ENCODE measurements around the gene CPT1C. TPM values are rescaled to one million over a fixed set of nuclear protein-coding genes. Genes with fewer than 3 reads are reported as not detected.

The CPT1C gene
- total RNA-seq, 1 experiment from 2014 or later: 2.0 TPM

GRCh38 chr19:49657493-49658138 is 33.3 kb upstream of the CPT1C start:
- no TSS peak for BruUV-seq (replicated peaks)
- Histone ChIP-seq H3K9me3 (peaks cover 8% of the 10 kb centered on the region), H3K4me3 (ENCODE audit: low read depth, low read length) (no peak overlapping the region), H3K36me3 (ENCODE audit: control insufficient read depth, insufficient read depth, low read length) (peaks cover 24% of the 10 kb centered on the region), H3K27me3 (replicated peaks; ENCODE audit: control insufficient read depth, insufficient read depth, low read length) (no peaks in the 10 kb centered on the region), H3K4me1 (no peaks in the 10 kb centered on the region)
- no peak overlapping the region for H3K4me3 Mint-ChIP-seq (ENCODE audit: unreplicated experiment)
- H3K27ac Mint-ChIP-seq (ENCODE audit: unreplicated experiment): peak overlapping the region; percentile 18
- intact Hi-C loops (cut with micrococcal nuclease; ENCODE audit: unreplicated experiment): no loop called here
- ChIA-PET POLR2A (interaction anchor here (1.1 kb wide), 1 partner anchor 16 kb away, joined by 3 read pairs; the partner anchor contains the start of gene SCAF1), CTCF (no interaction called here)
- no peaks in the 10 kb centered on the region for H3K9me3 Mint-ChIP-seq (ENCODE audit: unreplicated experiment)
- DNase-seq: no peak
- peaks cover 89% of the 10 kb centered on the region for H3K36me3 Mint-ChIP-seq (ENCODE audit: insufficient read depth, unreplicated experiment)
- H3K27me3 Mint-ChIP-seq (ENCODE audit: insufficient read depth, unreplicated experiment): no peaks in the 10 kb centered on the region
- no peak for TF ChIP-seq CTCF (IDR thresholded peaks at IDR 0.05; ENCODE audit: insufficient read depth in 1 of 2, low read depth in 1 of 2, low read length in 1 of 2, severe bottlenecking in 1 of 2, unreplicated experiment in 1 of 2)
- no peaks in the 10 kb centered on the region for H3K4me1 Mint-ChIP-seq (ENCODE audit: low read depth, unreplicated experiment)

DNA sequence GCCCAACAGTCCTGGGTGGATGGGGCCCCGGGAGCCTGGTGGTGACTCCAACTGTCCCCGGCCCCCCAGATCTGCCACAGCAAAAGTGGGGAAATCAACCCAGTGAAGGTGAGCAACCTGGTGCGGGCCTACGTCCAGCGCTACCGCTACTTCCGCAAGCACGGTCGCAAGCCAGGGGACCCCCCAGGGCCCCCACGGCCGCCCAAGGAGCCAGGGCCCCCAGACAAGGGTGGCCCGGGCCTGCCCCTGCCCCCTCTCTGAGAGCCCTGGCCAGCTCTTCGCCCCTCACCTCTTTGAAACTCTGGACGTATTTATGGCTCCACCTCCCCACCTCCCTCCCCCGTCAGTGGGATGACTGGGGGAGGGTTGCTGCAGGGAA is 32.8 kb upstream of the CPT1C start:
- intact Hi-C loops (cut with micrococcal nuclease; ENCODE audit: unreplicated experiment): no loop called here
- no peak overlapping the region for H3K4me3 Mint-ChIP-seq (ENCODE audit: unreplicated experiment)
- TF ChIP-seq CTCF (IDR thresholded peaks at IDR 0.05; ENCODE audit: insufficient read depth in 1 of 2, low read depth in 1 of 2, low read length in 1 of 2, severe bottlenecking in 1 of 2, unreplicated experiment in 1 of 2): no peak
- TSS peak; percentile 50 for BruUV-seq (replicated peaks)
- no peak for DNase-seq
- CTCF ChIA-PET: no interaction called here
- Histone ChIP-seq H3K27me3 (replicated peaks; ENCODE audit: control insufficient read depth, insufficient read depth, low read length) (no peaks in the 10 kb centered on the region), H3K9me3 (peaks cover 8% of the 10 kb centered on the region), H3K36me3 (ENCODE audit: control insufficient read depth, insufficient read depth, low read length) (peaks cover 24% of the 10 kb centered on the region), H3K4me3 (ENCODE audit: low read depth, low read length) (no peak overlapping the region), H3K4me1 (no peaks in the 10 kb centered on the region)
- H3K27me3 Mint-ChIP-seq (ENCODE audit: insufficient read depth, unreplicated experiment): no peaks in the 10 kb centered on the region
- H3K9me3 Mint-ChIP-seq (ENCODE audit: unreplicated experiment): no peaks in the 10 kb centered on the region
- POLR2A ChIA-PET: interaction anchor here (1.1 kb wide), 1 partner anchor 16 kb away, joined by 3 read pairs; the partner anchor contains the start of gene SCAF1
- H3K36me3 Mint-ChIP-seq (ENCODE audit: insufficient read depth, unreplicated experiment): peaks cover 89% of the 10 kb centered on the region
- H3K27ac Mint-ChIP-seq (ENCODE audit: unreplicated experiment): peak overlapping the region; percentile 18
- H3K4me1 Mint-ChIP-seq (ENCODE audit: low read depth, unreplicated experiment): no peaks in the 10 kb centered on the region

GRCh38 chr19:49658566-49659442 is 32.1 kb upstream of the CPT1C start:
- Mint-ChIP-seq H3K4me3 (ENCODE audit: unreplicated experiment) (no peak overlapping the region), H3K36me3 (ENCODE audit: insufficient read depth, unreplicated experiment) (peaks cover 87% of the 10 kb centered on the region), H3K4me1 (ENCODE audit: low read depth, unreplicated experiment) (no peaks in the 10 kb centered on the region), H3K9me3 (ENCODE audit: unreplicated experiment) (no peaks in the 10 kb centered on the region), H3K27me3 (ENCODE audit: insufficient read depth, unreplicated experiment) (no peaks in the 10 kb centered on the region), H3K27ac (ENCODE audit: unreplicated experiment) (no peak overlapping the region)
- no peak for TF ChIP-seq CTCF (IDR thresholded peaks at IDR 0.05; ENCODE audit: insufficient read depth in 1 of 2, low read depth in 1 of 2, low read length in 1 of 2, severe bottlenecking in 1 of 2, unreplicated experiment in 1 of 2)
- Histone ChIP-seq H3K27me3 (replicated peaks; ENCODE audit: control insufficient read depth, insufficient read depth, low read length) (no peaks in the 10 kb centered on the region), H3K36me3 (ENCODE audit: control insufficient read depth, insufficient read depth, low read length) (peaks cover 25% of the 10 kb centered on the region), H3K9me3 (peaks cover 8% of the 10 kb centered on the region), H3K4me3 (ENCODE audit: low read depth, low read length) (no peak overlapping the region), H3K4me1 (peaks cover 2% of the 10 kb centered on the region; the same call in 1 of the 2 replicates)
- ChIA-PET POLR2A (interaction anchor here (0.5 to 1.1 kb wide), 2 partner anchors 17 to 18 kb away, joined by 3 read pairs; partner anchors contain the start of genes PRMT1 and SCAF1), CTCF (no interaction called here)
- no peak for DNase-seq
- intact Hi-C loops (cut with micrococcal nuclease; ENCODE audit: unreplicated experiment): no loop called here
- BruUV-seq (replicated peaks): no TSS peak
